ENCODE results near the gene HELQ. TPM values are rescaled to one million over a fixed set of nuclear protein-coding genes. Genes with fewer than 3 reads are reported as not detected.
"Not testable (repeated sequence)": the region's sequence is repeated elsewhere in the genome, so short reads cannot be mapped to it uniquely, and the experiment has no call there.

The HELQ gene
- total and polyA plus RNA-seq, 2 experiments from 2014 or later, result 8.0 to 12.4 TPM

DNA sequence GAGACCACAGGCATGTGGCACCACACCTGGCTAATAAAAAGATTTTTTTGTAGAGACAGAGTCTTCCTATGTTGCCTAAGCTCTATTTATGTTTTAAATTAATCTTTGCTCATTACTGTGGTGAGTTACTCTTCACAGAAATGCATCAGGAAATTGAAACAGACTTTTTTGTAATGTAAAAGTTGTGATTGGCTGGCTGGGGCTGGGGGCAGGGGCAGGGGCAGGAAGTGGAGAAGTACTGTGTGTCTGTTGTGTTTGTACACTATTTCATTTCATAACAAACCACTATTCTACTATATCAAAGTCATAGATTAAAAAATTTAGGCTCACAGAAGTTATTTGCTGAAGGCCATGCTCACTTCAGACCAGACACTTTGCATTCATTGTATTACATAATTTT is 48.4 kb upstream of the HELQ start:
- H3K9me3 ChIP-seq (ENCODE audit: low read depth), result no peaks in the 10 kb centered on the region
- H3K4me1 ChIP-seq (ENCODE audit: insufficient read depth), result no peaks in the 10 kb centered on the region
- H3K27me3 ChIP-seq, result no peaks in the 10 kb centered on the region
- no peak overlapping the region for H2AFZ ChIP-seq
- H3K4me2 ChIP-seq, result no peak overlapping the region
- DNase-seq (ENCODE audit: low spot score), result no peak
- no peak overlapping the region for H3K4me3 ChIP-seq
- H3K79me2 ChIP-seq, result no peaks in the 10 kb centered on the region
- no peaks in the 10 kb centered on the region for H3K9me2 ChIP-seq (replicated peaks; ENCODE audit: insufficient read depth)
- no peak overlapping the region for H3K27ac ChIP-seq
- no peaks in the 10 kb centered on the region for H3K36me3 ChIP-seq (replicated peaks; ENCODE audit: insufficient read depth, low read depth)
- no peaks in the 10 kb centered on the region for H4K20me1 ChIP-seq (ENCODE audit: insufficient read depth, poor library complexity, severe bottlenecking)
- TF ChIP-seq EZH2phosphoT487 (IDR thresholded peaks at IDR 0.05; ENCODE audit: low read depth, severe bottlenecking, unreplicated experiment), result no peak
- TF ChIP-seq, protein P1, sequence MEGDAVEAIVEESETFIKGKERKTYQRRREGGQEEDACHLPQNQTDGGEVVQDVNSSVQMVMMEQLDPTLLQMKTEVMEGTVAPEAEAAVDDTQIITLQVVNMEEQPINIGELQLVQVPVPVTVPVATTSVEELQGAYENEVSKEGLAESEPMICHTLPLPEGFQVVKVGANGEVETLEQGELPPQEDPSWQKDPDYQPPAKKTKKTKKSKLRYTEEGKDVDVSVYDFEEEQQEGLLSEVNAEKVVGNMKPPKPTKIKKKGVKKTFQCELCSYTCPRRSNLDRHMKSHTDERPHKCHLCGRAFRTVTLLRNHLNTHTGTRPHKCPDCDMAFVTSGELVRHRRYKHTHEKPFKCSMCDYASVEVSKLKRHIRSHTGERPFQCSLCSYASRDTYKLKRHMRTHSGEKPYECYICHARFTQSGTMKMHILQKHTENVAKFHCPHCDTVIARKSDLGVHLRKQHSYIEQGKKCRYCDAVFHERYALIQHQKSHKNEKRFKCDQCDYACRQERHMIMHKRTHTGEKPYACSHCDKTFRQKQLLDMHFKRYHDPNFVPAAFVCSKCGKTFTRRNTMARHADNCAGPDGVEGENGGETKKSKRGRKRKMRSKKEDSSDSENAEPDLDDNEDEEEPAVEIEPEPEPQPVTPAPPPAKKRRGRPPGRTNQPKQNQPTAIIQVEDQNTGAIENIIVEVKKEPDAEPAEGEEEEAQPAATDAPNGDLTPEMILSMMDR (IDR thresholded peaks at IDR 0.05; ENCODE audit: poor library complexity), result no peak
- TF ChIP-seq EZH2 (IDR thresholded peaks at IDR 0.05; ENCODE audit: borderline replicate concordance), result no peak

DNA sequence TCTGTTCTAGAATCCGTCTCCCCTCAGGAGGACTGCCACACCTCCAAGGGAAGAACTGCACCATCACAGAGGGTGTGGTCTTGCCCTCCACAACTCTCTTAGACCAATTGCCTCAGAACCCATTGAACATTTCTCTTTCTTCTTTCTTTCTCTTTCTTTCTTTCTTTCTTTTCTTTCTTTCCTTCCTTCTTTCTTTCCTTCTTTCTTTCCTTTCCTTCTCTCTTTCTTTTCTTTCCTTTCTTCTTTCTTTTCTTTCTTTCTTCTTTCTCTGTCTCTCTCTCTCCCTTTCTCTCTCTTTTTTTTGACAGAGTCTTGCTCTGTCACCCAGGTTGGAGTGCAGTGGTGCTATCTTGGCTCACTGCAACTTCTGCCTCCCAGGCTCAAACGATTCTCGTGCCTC is 46.0 kb upstream of the HELQ start:
- H3K4me3 ChIP-seq; DNase-seq (ENCODE audit: low spot score); H4K20me1 ChIP-seq (ENCODE audit: insufficient read depth, poor library complexity, severe bottlenecking); H3K27ac ChIP-seq; H3K4me1 ChIP-seq (ENCODE audit: insufficient read depth); H2AFZ ChIP-seq; H3K79me2 ChIP-seq; H3K36me3 ChIP-seq (replicated peaks; ENCODE audit: insufficient read depth, low read depth); H3K9me2 ChIP-seq (replicated peaks; ENCODE audit: insufficient read depth); H3K9me3 ChIP-seq (ENCODE audit: low read depth); H3K4me2 ChIP-seq; H3K27me3 ChIP-seq: not testable (repeated sequence)
- 91% methylated on average over 3 of the region's 3 CpGs for WGBS (ENCODE audit: low lambda C conversion rate, missing lambda C conversion rate)

DNA sequence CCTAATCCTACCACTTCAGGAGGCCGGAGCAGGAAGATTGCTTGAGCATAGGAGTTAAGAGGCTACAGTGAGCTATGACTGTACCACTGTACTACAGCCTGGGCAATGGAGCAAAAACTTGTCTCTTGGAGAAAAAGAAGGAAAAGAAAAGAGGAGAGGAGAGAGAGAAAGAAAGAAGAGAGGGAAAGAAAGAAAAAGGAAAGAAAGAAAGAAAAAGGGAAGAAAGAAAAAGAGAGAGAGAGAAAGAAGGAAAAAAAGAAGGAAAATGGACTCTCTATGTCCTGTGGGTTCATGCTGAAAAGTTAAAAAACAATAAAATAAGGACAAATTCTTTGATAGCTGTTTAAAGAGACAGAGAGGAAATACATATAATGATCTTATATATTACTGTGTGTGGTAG is 42.6 kb upstream of the HELQ start:
- TF ChIP-seq, protein P1 (IDR thresholded peaks at IDR 0.05; ENCODE audit: poor library complexity), result no peak
- no peak for TF ChIP-seq EZH2 (IDR thresholded peaks at IDR 0.05; ENCODE audit: borderline replicate concordance)
- TF ChIP-seq EZH2phosphoT487 (IDR thresholded peaks at IDR 0.05; ENCODE audit: low read depth, severe bottlenecking, unreplicated experiment), result no peak
- Histone ChIP-seq H3K27ac (no peak overlapping the region), H3K4me2 (no peak overlapping the region), H3K4me3 (no peak overlapping the region), H3K4me1 (ENCODE audit: insufficient read depth) (no peaks in the 10 kb centered on the region), H3K27me3 (no peaks in the 10 kb centered on the region), H2AFZ (no peak overlapping the region), H3K9me3 (ENCODE audit: low read depth) (no peaks in the 10 kb centered on the region), H3K36me3 (replicated peaks; ENCODE audit: insufficient read depth, low read depth) (no peaks in the 10 kb centered on the region), H4K20me1 (ENCODE audit: insufficient read depth, poor library complexity, severe bottlenecking) (no peaks in the 10 kb centered on the region), H3K9me2 (replicated peaks; ENCODE audit: insufficient read depth) (no peaks in the 10 kb centered on the region), H3K79me2 (no peaks in the 10 kb centered on the region)
- WGBS (ENCODE audit: low lambda C conversion rate, missing lambda C conversion rate), result 88% methylated on average over 1 of the region's 1 CpG
- DNase-seq (ENCODE audit: low spot score), result no peak

DNA sequence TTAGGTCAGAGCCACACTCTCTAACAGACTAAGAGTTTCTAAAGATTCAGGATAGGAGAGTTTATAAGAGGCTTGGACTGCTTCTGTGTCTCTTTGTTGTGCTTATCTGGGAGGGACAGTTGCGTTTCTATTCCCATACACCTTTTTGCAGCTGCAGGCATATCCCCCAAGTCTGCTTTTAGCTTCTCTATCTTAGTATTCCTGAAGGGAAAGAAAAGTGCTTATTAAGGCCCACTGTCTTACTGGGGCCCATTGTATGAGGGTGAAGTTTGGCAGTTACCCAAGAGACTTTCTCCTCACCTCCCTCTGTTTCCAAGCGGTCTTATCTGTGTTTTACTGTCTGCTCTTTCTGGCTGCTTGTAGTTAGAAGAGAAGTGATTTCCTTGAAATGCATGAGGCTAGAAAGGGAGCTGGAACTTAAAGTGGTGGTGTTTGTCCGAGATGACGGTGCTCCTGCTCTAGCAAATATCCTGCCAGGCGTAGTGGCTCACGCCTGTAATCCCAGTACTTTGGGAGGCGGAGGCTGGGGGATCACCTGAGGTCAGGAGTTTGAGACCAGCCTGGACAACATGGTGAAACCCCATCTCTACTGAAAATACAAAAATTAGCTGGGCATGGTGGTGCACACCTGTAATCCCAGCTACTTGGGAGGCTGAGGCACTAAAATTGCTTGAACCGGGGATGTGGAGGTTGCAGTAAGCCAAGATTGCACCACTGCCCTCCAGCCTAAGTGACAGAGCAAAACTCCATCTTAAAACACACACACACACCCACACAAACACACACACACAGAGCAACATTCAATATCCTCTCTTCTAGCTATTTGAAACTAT is 40.7 kb upstream of the HELQ start:
- H3K27me3 ChIP-seq; H3K36me3 ChIP-seq (replicated peaks; ENCODE audit: insufficient read depth, low read depth); H3K9me2 ChIP-seq (replicated peaks; ENCODE audit: insufficient read depth); H3K4me3 ChIP-seq; H3K27ac ChIP-seq; H3K4me2 ChIP-seq; DNase-seq (ENCODE audit: low spot score); H3K4me1 ChIP-seq (ENCODE audit: insufficient read depth); H2AFZ ChIP-seq; H3K9me3 ChIP-seq (ENCODE audit: low read depth); H3K79me2 ChIP-seq; H4K20me1 ChIP-seq (ENCODE audit: insufficient read depth, poor library complexity, severe bottlenecking): not testable (repeated sequence)
- WGBS (ENCODE audit: low lambda C conversion rate, missing lambda C conversion rate), result 70% methylated on average over 8 of the region's 8 CpGs
